Gastroesophageal sphincter (tissue), 4 donors: ENCODE measurements around the gene HM13. TPM values are rescaled to one million over a fixed set of nuclear protein-coding genes. Genes with fewer than 3 reads are reported as not detected.
"Not testable (repeated sequence)": the region's sequence is repeated elsewhere in the genome, so short reads cannot be mapped to it uniquely, and the experiment has no call there.

ENCODE experiments used
- ATAC-seq: fragments of 150-250 bp; one replicate; pipeline ENCODE4 v1.9.1; 2016; ENCODE audit warnings: mild to moderate bottlenecking, moderate library complexity
- H3K27ac ChIP-seq, 4 donors: fragments of 200-600 bp; sonication (generic) in 3 of 4; 1 replicate in 3 of 4; 2 replicates in 1 of 4; pipeline ENCODE4 v1.5.1; 2016 to 2019
- H3K27me3 ChIP-seq: fragments of 200-600 bp; sonication (generic); one replicate; pipeline ENCODE4 v1.5.1; 2019
- H3K36me3 ChIP-seq, 2 donors: fragments of 200-600 bp; sonication (generic); one replicate each; pipeline ENCODE4 v1.5.1; 2019; ENCODE audit warnings: control low read depth in 1 of 2
- H3K4me1 ChIP-seq, 3 donors: fragments of 200-600 bp; sonication (generic); 1 replicate in 2 of 3; 2 replicates in 1 of 3; pipeline ENCODE4 v1.5.1; 2016 to 2019; ENCODE audit warnings: control low read depth in 2 of 3
- H3K4me3 ChIP-seq, 2 donors: fragments of 200-600 bp; sonication (generic); one replicate each; pipeline ENCODE4 v1.5.1; 2019; ENCODE audit warnings: mild to moderate bottlenecking in 1 of 2, moderate library complexity in 1 of 2
- H3K9me3 ChIP-seq, 3 donors: fragments of 200-600 bp; sonication (generic); one replicate each; pipeline ENCODE4 v1.5.1; 2017 to 2019; ENCODE audit warnings: control low read depth in 2 of 3
- EP300 ChIP-seq: sonication (generic); formaldehyde crosslinking; IDR thresholded peaks from one replicate; pipeline ENCODE4 v1.6.1; 2017; ENCODE audit warnings: antibody characterized with exemption, mild to moderate bottlenecking
- POLR2A ChIP-seq, 2 donors: fragments of 450-650 bp; IDR thresholded peaks; one replicate each; pipeline ENCODE4 v1.6.1; 2017; ENCODE audit warnings: antibody characterized with exemption in 2 of 2, mild to moderate bottlenecking in 2 of 2, moderate library complexity in 1 of 2
- POLR2AphosphoS5 ChIP-seq: sonication (generic); formaldehyde crosslinking; IDR thresholded peaks from one replicate; pipeline ENCODE4 v1.6.1; 2017; ENCODE audit warnings: antibody characterized with exemption
- WGBS, 2 donors: methylation state at CpG; one replicate each; pipeline ENCODE4 v1.1.5; 2018; ENCODE audit warnings: low coverage in 1 of 2; 5-methylcytosine and 5-hydroxymethylcytosine counted together
- total RNA-seq, 4 donors: library from RNA; depleted of rRNA; stranded (reverse); fragments of >200 nt; gene quantifications; one replicate each; pipeline ENCODE4 v1.1.0, GENCODE V29; 2016
- TF ChIP-seq, protein P1 (sequence below), 4 experiments: fragments of 200-600 bp in 2 of 4; fragments of 450-650 bp in 2 of 4; sonication (generic) in 1 of 4; IDR thresholded peaks; one replicate each; pipeline ENCODE4 v1.5.1; 2017 to 2019; ENCODE audit warnings: antibody characterized with exemption in 4 of 4, mild to moderate bottlenecking in 2 of 4, moderate library complexity in 2 of 4

HM13 gene
- 10 to 100 TPM; 39.1 to 55.9 (median 44.8) TPM for total RNA-seq

- Histone ChIP-seq H3K27me3 (no peaks in the 10 kb centered on the region), H3K27ac (peak within 1 kb of the TSS; percentile 8 to 88 (median 82)), H3K4me3 (peak within 1 kb of the TSS; percentile 49 to 92), H3K4me1 (peaks cover 4 to 53% (median 25%) of the 10 kb centered on the region in 3 donors), H3K36me3 (peaks cover 0 to 21% of the 10 kb centered on the region in 2 donors), H3K9me3 (no peaks in the 10 kb centered on the region)
- 0% methylated on average over 9 to 29 of the region's 86 CpGs for WGBS, 2 donors
- ATAC-seq = peak; percentile 97
- TF ChIP-seq, protein P1, sequence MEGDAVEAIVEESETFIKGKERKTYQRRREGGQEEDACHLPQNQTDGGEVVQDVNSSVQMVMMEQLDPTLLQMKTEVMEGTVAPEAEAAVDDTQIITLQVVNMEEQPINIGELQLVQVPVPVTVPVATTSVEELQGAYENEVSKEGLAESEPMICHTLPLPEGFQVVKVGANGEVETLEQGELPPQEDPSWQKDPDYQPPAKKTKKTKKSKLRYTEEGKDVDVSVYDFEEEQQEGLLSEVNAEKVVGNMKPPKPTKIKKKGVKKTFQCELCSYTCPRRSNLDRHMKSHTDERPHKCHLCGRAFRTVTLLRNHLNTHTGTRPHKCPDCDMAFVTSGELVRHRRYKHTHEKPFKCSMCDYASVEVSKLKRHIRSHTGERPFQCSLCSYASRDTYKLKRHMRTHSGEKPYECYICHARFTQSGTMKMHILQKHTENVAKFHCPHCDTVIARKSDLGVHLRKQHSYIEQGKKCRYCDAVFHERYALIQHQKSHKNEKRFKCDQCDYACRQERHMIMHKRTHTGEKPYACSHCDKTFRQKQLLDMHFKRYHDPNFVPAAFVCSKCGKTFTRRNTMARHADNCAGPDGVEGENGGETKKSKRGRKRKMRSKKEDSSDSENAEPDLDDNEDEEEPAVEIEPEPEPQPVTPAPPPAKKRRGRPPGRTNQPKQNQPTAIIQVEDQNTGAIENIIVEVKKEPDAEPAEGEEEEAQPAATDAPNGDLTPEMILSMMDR (IDR thresholded peaks at IDR 0.05) = peak; percentile 96 to 99 (median 98)
- TF ChIP-seq POLR2A (IDR thresholded peaks at IDR 0.05) = peak; percentile 75 to 76
- TF ChIP-seq POLR2AphosphoS5 = peak; percentile 82
- TF ChIP-seq EP300 = no peak
Measured at GRCh38 chr20:31514154-31515071, at the start of gene HM13. Gene HM13 (plus strand): TSS chr20:31514442. CDS start chr20:31514552, 110 bp downstream.

DNA sequence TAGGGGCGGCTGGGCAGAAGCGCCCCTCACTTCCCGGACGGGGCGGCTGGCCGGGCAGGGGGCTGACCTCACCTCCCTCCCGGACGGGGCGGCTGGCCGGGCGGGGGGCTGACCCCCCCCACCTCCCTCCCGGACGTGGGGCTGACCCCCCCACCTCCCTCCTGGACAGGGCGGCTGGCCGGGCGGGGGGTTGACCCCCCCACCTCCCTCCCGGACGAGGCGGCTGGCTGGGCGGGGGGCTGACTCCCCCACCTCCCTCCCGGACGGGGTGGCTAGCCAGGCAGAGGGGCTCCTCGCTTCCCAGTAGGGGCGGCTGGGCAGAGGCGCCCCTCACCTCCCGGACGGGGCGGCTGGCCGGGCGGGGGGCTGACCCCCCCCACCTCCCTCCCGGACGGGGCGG, 43.3 kb upstream of the HM13 start:
- ATAC-seq, H3K27me3 ChIP-seq, H3K36me3 ChIP-seq, H3K27ac ChIP-seq, H3K9me3 ChIP-seq: not testable (repeated sequence)
- no CpG with 5 or more reads among the region's 33 CpGs for WGBS, 2 donors
- H3K4me1 ChIP-seq = peaks cover 0 to 29% (median 7%) of the 10 kb centered on the region in 3 donors
- H3K4me3 ChIP-seq = peak overlapping the region in 1 of 2 donors; percentile 12

- TF ChIP-seq EP300 = no peak
- TF ChIP-seq, protein P1 (IDR thresholded peaks at IDR 0.05) = no peak
- TF ChIP-seq POLR2A (IDR thresholded peaks at IDR 0.05) = no peak
- no peak for TF ChIP-seq POLR2AphosphoS5
- Histone ChIP-seq H3K27me3 (peaks cover 10% of the 10 kb centered on the region), H3K36me3 (no peaks in the 10 kb centered on the region), H3K27ac (no peak overlapping the region), H3K4me1 (peaks cover 0 to 37% (median 7%) of the 10 kb centered on the region in 3 donors), H3K4me3 (no peak overlapping the region), H3K9me3 (no peaks in the 10 kb centered on the region)
- WGBS, 2 donors = 40% methylated on average over 4 of the region's 8 CpGs; no CpG with 5 or more reads in 1 of the 2 donors
- ATAC-seq = no peak
Measured at GRCh38 chr20:31472395-31473330, 41.6 kb upstream of the HM13 start.

DNA sequence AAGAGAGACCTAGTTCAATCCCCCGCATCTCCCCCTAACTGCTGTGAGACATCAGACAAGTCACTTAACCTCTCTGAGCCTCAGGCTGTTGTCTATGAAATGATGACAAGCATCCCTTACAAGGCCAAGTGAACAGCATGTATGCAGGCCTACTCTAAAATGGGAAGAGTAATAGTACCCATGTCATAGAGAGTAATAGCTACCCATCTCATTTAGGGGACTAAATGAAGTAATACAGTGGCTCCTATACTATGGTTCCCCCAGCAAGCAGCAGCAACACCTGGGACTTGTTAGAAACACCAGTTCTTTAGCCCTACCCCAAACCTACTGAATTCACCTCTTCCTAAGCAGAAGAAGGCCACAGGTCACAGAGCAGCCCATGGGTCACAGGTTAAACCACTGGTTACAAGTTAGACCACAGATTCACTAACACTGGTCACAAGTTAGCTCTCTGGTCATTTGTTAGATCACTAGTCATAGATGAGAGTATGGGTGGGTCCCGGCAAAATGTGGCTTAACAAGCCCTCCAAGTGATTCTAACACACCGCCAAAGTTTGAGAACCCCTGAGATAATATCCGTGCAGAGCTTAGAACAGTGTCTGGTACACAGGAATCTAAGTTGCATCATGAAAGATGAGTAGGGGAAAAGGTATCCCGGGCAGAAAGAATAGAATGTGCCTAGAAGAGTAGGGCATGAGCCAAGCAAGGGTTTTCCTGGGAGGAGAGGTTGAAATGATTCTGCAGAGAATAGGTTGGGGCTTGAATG, 40.7 kb upstream of the HM13 start:
- Histone ChIP-seq H3K4me1 (peaks cover 0 to 37% (median 7%) of the 10 kb centered on the region in 3 donors), H3K9me3 (no peaks in the 10 kb centered on the region), H3K4me3 (no peak overlapping the region), H3K36me3 (no peaks in the 10 kb centered on the region), H3K27ac (peak overlapping the region in 2 of 4 donors; percentile 77 to 78), H3K27me3 (peaks cover 10% of the 10 kb centered on the region)
- TF ChIP-seq POLR2A (IDR thresholded peaks at IDR 0.05) = no peak
- TF ChIP-seq EP300 = no peak
- no peak for ATAC-seq
- WGBS, 2 donors = 67 to 88% methylated on average over 1 to 3 of the region's 5 CpGs

- Histone ChIP-seq H3K9me3 (no peaks in the 10 kb centered on the region), H3K4me1 (peaks cover 0 to 37% (median 7%) of the 10 kb centered on the region in 3 donors), H3K36me3 (no peaks in the 10 kb centered on the region), H3K27ac (peak overlapping the region in 2 of 4 donors; percentile 77 to 78), H3K4me3 (no peak overlapping the region), H3K27me3 (peaks cover 10% of the 10 kb centered on the region)
- ATAC-seq = no peak
- TF ChIP-seq, protein P1 (IDR thresholded peaks at IDR 0.05) = no peak
- TF ChIP-seq EP300 (no peak), POLR2AphosphoS5 (no peak), POLR2A (IDR thresholded peaks at IDR 0.05) (no peak)
- 20 to 80% methylated on average over 1 to 2 of the region's 2 CpGs for WGBS, 2 donors
Measured at GRCh38 chr20:31474097-31474436, 40.2 kb upstream of the HM13 start.
